Gastroesophageal sphincter (tissue), 4 donors: ENCODE results near the gene SCNN1A. TPM values are rescaled to one million over a fixed set of nuclear protein-coding genes. Genes with fewer than 3 reads are reported as not detected.

Experiments
- ATAC-seq: fragments of 150-250 bp; one replicate; pipeline ENCODE4 v1.9.1; 2016; ENCODE audit warnings: mild to moderate bottlenecking, moderate library complexity
- H3K27ac ChIP-seq, 4 donors: fragments of 200-600 bp; sonication (generic) in 3 of 4; 1 replicate in 3 of 4; 2 replicates in 1 of 4; pipeline ENCODE4 v1.5.1; 2016 to 2019
- H3K27me3 ChIP-seq: fragments of 200-600 bp; sonication (generic); one replicate; pipeline ENCODE4 v1.5.1; 2019
- H3K36me3 ChIP-seq, 2 donors: fragments of 200-600 bp; sonication (generic); one replicate each; pipeline ENCODE4 v1.5.1; 2019; ENCODE audit warnings: control low read depth in 1 of 2
- H3K4me1 ChIP-seq, 3 donors: fragments of 200-600 bp; sonication (generic); 1 replicate in 2 of 3; 2 replicates in 1 of 3; pipeline ENCODE4 v1.5.1; 2016 to 2019; ENCODE audit warnings: control low read depth in 2 of 3
- H3K4me3 ChIP-seq, 2 donors: fragments of 200-600 bp; sonication (generic); one replicate each; pipeline ENCODE4 v1.5.1; 2019; ENCODE audit warnings: mild to moderate bottlenecking in 1 of 2, moderate library complexity in 1 of 2
- H3K9me3 ChIP-seq, 3 donors: fragments of 200-600 bp; sonication (generic); one replicate each; pipeline ENCODE4 v1.5.1; 2017 to 2019; ENCODE audit warnings: control low read depth in 2 of 3
- EP300 ChIP-seq: sonication (generic); formaldehyde crosslinking; IDR thresholded peaks from one replicate; pipeline ENCODE4 v1.6.1; 2017; ENCODE audit warnings: antibody characterized with exemption, mild to moderate bottlenecking
- POLR2A ChIP-seq, 2 donors: fragments of 450-650 bp; IDR thresholded peaks; one replicate each; pipeline ENCODE4 v1.6.1; 2017; ENCODE audit warnings: antibody characterized with exemption in 2 of 2, mild to moderate bottlenecking in 2 of 2, moderate library complexity in 1 of 2
- POLR2AphosphoS5 ChIP-seq: sonication (generic); formaldehyde crosslinking; IDR thresholded peaks from one replicate; pipeline ENCODE4 v1.6.1; 2017; ENCODE audit warnings: antibody characterized with exemption
- WGBS, 2 donors: methylation state at CpG; one replicate each; pipeline ENCODE4 v1.1.5; 2018; ENCODE audit warnings: low coverage in 1 of 2; 5-methylcytosine and 5-hydroxymethylcytosine counted together
- total RNA-seq, 4 donors: library from RNA; depleted of rRNA; stranded (reverse); fragments of >200 nt; gene quantifications; one replicate each; pipeline ENCODE4 v1.1.0, GENCODE V29; 2016
- TF ChIP-seq, protein P1 (sequence below), 4 experiments: fragments of 200-600 bp in 2 of 4; fragments of 450-650 bp in 2 of 4; sonication (generic) in 1 of 4; IDR thresholded peaks; one replicate each; pipeline ENCODE4 v1.5.1; 2017 to 2019; ENCODE audit warnings: antibody characterized with exemption in 4 of 4, mild to moderate bottlenecking in 2 of 4, moderate library complexity in 2 of 4

Gene SCNN1A
- total RNA-seq, 4 donors from 2014 or later = 0.62 to 19.9 (median 5.2) TPM; not detected in 1

DNA sequence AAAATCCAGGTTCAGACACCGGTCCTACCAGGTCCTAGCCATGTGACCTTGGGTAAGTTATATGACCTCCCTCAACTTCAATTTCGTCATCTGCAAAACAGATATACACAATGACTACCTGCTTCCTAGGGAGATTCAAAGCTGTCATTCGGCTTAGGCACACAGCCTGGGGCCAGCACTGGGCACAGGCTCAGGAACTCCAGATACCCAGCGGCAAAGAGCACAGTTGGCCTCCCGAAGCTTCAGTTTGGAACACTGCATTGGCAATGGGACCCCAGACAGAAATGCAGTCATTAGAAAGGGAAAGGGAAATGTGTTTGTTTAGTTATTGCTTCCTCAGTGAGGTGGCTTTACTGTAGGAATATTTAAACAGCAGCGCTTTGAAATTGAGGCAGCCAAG lies 53.5 kb downstream of the SCNN1A start:
- Histone ChIP-seq H3K27ac (peak overlapping the region in 3 of 4 donors; percentile 11 to 82 (median 82)), H3K4me3 (no peak overlapping the region), H3K9me3 (no peaks in the 10 kb centered on the region), H3K4me1 (peaks cover 2 to 52% (median 21%) of the 10 kb centered on the region in 3 donors), H3K36me3 (no peaks in the 10 kb centered on the region), H3K27me3 (no peaks in the 10 kb centered on the region)
- ATAC-seq = no peak
- WGBS, 2 donors = 82 to 89% methylated on average over 1 to 5 of the region's 6 CpGs
- TF ChIP-seq POLR2A (IDR thresholded peaks at IDR 0.05) = no peak
- TF ChIP-seq, protein P1, sequence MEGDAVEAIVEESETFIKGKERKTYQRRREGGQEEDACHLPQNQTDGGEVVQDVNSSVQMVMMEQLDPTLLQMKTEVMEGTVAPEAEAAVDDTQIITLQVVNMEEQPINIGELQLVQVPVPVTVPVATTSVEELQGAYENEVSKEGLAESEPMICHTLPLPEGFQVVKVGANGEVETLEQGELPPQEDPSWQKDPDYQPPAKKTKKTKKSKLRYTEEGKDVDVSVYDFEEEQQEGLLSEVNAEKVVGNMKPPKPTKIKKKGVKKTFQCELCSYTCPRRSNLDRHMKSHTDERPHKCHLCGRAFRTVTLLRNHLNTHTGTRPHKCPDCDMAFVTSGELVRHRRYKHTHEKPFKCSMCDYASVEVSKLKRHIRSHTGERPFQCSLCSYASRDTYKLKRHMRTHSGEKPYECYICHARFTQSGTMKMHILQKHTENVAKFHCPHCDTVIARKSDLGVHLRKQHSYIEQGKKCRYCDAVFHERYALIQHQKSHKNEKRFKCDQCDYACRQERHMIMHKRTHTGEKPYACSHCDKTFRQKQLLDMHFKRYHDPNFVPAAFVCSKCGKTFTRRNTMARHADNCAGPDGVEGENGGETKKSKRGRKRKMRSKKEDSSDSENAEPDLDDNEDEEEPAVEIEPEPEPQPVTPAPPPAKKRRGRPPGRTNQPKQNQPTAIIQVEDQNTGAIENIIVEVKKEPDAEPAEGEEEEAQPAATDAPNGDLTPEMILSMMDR (IDR thresholded peaks at IDR 0.05) = no peak
- no peak for TF ChIP-seq POLR2AphosphoS5
- no peak for TF ChIP-seq EP300

DNA sequence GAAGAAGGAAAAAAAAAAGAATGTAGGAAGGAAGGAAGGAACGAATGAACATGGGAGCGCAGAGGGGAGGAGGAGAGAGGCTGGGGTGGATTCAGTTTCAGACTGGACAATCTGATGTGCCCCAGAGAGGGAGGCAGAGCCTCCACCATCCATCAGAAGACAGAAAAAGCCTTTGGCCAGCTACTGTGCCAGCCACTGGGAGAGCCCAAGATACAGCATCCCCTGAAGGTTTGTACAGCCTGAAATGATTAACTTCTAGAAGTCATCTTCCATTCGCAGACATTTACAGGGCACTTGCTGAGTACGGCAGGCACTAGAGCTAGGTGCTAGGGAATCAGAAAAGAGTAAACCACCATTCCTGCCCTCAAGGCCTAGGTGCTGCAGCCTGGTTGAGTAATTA lies 55.9 kb downstream of the SCNN1A start:
- H3K36me3 ChIP-seq = no peaks in the 10 kb centered on the region
- H3K9me3 ChIP-seq = no peaks in the 10 kb centered on the region
- H3K27ac ChIP-seq = no peak overlapping the region
- H3K4me1 ChIP-seq = peaks cover 0 to 28% (median 10%) of the 10 kb centered on the region in 3 donors
- H3K4me3 ChIP-seq = no peak overlapping the region
- TF ChIP-seq EP300 = no peak
- TF ChIP-seq POLR2A (IDR thresholded peaks at IDR 0.05) = no peak
- TF ChIP-seq POLR2AphosphoS5 = no peak
- TF ChIP-seq, protein P1 (IDR thresholded peaks at IDR 0.05) = no peak
- no peaks in the 10 kb centered on the region for H3K27me3 ChIP-seq
- 83% methylated on average over 3 of the region's 4 CpGs; no CpG with 5 or more reads in 1 of the 2 donors for WGBS, 2 donors
- no peak for ATAC-seq

- no peaks in the 10 kb centered on the region for H3K36me3 ChIP-seq
- no peak overlapping the region for H3K4me3 ChIP-seq
- no peak for TF ChIP-seq POLR2A (IDR thresholded peaks at IDR 0.05)
- no peak for TF ChIP-seq POLR2AphosphoS5
- no peak for TF ChIP-seq EP300
- TF ChIP-seq, protein P1 (IDR thresholded peaks at IDR 0.05) = no peak
- H3K4me1 ChIP-seq = peaks cover 0 to 18% (median 4%) of the 10 kb centered on the region in 3 donors
- H3K27ac ChIP-seq = no peak overlapping the region
- 80 to 91% methylated on average over 3 to 14 of the region's 16 CpGs for WGBS, 2 donors
- H3K9me3 ChIP-seq = no peaks in the 10 kb centered on the region
- H3K27me3 ChIP-seq = no peaks in the 10 kb centered on the region
- ATAC-seq = no peak
These were observed 56.9 kb downstream of the SCNN1A start for GRCh38 chr12:6318440-6318879.

DNA sequence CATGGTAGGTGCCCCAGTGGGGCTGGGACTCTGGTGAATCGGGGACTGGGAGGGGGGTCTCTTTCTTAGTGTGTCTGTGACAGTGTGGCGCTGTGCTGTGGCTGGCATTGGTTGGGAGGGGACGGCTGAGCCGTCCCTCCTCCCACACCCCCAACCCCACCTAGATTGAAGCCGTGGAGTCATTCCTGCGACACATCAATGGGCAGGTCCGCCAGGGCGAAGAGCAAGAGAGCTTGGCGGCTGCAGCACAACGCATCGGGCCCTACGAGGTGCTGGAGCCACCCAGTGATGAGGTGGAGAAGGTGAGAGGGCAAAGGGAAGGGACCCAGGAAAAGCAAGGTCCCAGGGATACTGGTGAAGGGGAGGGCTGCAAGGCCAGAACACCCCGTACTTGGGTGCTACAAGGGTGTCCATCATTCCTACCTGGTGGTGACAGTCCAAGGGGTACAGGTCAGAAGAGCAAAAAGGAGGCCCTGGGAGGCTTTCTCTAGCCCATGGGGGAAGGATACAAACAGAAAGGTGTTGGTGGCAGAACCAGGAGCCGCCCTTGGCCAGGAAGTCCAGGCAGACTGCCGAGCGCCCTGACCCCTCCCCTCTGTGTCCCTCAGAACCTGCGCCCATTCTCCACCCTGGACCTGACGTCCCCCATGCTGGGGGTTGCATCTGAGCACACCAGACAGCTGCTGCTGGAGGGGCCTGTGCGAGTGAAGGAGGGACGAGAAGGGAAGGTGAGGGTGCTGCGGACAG lies 57.5 kb downstream of the SCNN1A start:
- ATAC-seq = no peak
- 87% methylated on average over 6 of the region's 21 CpGs; no CpG with 5 or more reads in 1 of the 2 donors for WGBS, 2 donors
- no peak for TF ChIP-seq POLR2AphosphoS5
- no peak for TF ChIP-seq POLR2A (IDR thresholded peaks at IDR 0.05)
- TF ChIP-seq EP300 = no peak
- TF ChIP-seq, protein P1 (IDR thresholded peaks at IDR 0.05) = no peak

More for the DNA sequence above, 57.5 kb downstream of the SCNN1A start:
- no peak overlapping the region for H3K27ac ChIP-seq
- H3K4me3 ChIP-seq = no peak overlapping the region
- H3K27me3 ChIP-seq = no peaks in the 10 kb centered on the region
- H3K4me1 ChIP-seq = peaks cover 0 to 12% (median 3%) of the 10 kb centered on the region in 3 donors
- H3K36me3 ChIP-seq = no peaks in the 10 kb centered on the region
- no peaks in the 10 kb centered on the region for H3K9me3 ChIP-seq
